Hepatocyte (in vitro differentiated cells): ENCODE data around the gene BCAS3.
"Not testable (repeated sequence)": the region's sequence is repeated elsewhere in the genome, so short reads cannot be mapped to it uniquely, and the experiment has no call there.

Experiments used
- CTCF ChIP-seq: fragments of 200-600 bp; sonication (generic); IDR thresholded peaks from 2 replicates; pipeline ENCODE4 v1.5.1; 2016; ENCODE audit warnings: antibody characterized with exemption, mild to moderate bottlenecking; ENCODE audit not compliant: poor library complexity
- EZH2 ChIP-seq: fragments of 200-600 bp; sonication (generic); IDR thresholded peaks from 2 replicates; pipeline ENCODE4 v1.6.1; 2016; ENCODE audit warnings: antibody characterized with exemption, mild to moderate bottlenecking, borderline replicate concordance
- EZH2phosphoT487 ChIP-seq: fragments of 200-600 bp; sonication (generic); IDR thresholded peaks from one replicate; pipeline ENCODE4 v1.6.1; 2018; ENCODE audit warnings: antibody characterized with exemption, mild to moderate bottlenecking, low read depth, moderate library complexity; ENCODE audit not compliant: unreplicated experiment, severe bottlenecking

GRCh38 chr17:60976861-60977260 is 299.2 kb downstream of the BCAS3 start:
- TF ChIP-seq CTCF, EZH2, EZH2phosphoT487: not testable (repeated sequence)
